NCI-H510A (cell line): ENCODE data around the gene SPATA25.
"Not testable (repeated sequence)": the region's sequence is repeated elsewhere in the genome, so short reads cannot be mapped to it uniquely, and the experiment has no call there.

ENCODE experiments used
- DNase-seq: peaks from one replicate; lab custom pipeline; 2025; lab: John Stamatoyannopoulos, UW

Gene SPATA25

DNA sequence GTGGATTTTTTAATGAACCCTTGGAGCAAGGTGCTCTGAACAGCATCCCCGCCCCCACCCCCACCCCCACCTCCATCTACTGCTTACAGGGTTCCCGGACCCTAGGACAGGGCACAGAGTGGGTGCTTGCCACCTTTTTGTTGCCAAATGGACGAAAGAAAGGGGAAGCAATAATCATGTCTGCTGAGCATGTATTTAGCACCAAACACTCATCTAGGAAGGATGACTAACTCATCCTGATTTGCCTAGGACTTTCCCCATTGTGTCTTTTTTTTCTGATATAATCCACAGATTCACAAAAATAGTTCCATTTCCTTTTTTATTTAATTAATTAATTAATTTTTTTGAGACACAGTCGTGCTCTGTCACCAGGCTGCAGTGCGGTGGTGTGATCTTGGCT is 25.7 kb upstream of the SPATA25 start:
- DNase-seq: no peak

DNA sequence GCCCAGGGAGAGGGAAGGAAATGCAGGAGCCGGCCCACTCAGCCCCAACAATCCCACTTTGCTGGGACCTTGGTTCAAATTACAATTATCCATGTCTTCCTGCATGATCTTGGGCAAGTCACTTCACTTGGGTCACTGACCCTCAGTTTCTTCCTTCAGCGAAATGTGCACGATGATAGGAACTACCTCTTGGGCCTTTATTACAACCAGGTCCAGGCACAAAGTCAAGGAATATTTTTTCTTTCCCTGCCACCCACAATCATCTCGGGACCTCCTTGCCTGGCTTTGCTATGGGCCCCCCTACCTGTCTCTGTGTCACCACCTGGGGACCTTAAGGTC is 24.9 kb upstream of the SPATA25 start:
- no peak for DNase-seq

- no peak for DNase-seq
Observed at GRCh38 chr20:45911486-45912343, 24.3 kb upstream of the SPATA25 start, which contains the start of gene PLTP. Gene PLTP (minus strand): TSS chr20:45912155. CDS start chr20:45911452, 703 bp downstream.

GRCh38 chr20:45910670-45911485 is 23.5 kb upstream of the SPATA25 start:
- no peak for DNase-seq

- DNase-seq: no peak
Observed at GRCh38 chr20:45909817-45910669, 22.6 kb upstream of the SPATA25 start.

GRCh38 chr20:45909336-45909808 is 21.9 kb upstream of the SPATA25 start:
- DNase-seq: no peak

- DNase-seq: no peak
Observed at GRCh38 chr20:45908084-45908483, 20.7 kb upstream of the SPATA25 start.

DNA sequence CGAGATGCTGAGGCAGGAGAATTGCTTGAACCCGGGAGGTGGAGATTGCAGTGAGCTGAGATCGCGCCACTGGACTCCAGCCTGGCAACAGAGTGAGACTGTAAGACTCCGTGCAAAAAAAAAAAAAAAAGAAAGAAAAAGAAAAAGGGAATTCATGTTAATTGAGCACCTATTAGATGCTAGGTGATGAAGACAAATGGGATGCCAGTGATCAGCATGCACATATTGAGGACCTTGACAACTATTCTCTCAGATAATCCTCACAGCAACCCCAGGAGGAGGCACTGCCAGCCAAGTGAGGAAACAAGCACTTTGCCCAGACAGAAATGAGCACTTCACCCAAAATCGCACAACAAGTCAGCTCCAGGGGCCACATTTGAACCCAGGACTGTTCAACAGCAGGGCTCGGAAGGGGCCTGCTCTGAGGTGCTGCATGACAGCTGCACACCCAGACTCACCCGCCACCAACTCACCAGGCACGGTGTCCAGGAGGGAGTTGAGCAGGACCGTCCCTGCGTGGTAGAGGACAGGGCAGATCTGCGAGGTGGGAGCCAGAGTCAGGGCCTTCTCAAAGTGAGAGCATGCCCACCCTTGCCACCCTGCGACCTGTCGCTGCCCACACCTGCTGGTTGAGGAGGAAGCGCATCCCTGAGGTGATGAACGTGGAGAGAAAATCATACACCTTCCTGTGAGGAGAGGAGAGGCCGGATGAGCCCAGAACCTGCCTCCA is 20.0 kb upstream of the SPATA25 start:
- no peak for DNase-seq

- no peak for DNase-seq
Observed at GRCh38 chr20:45905505-45906079, 18.2 kb upstream of the SPATA25 start.

GRCh38 chr20:45904583-45905504 is 17.4 kb upstream of the SPATA25 start:
- DNase-seq: no peak

- DNase-seq: no peak
Observed at GRCh38 chr20:45902199-45902701, 14.8 kb upstream of the SPATA25 start.

- DNase-seq: not testable (repeated sequence)
Observed at GRCh38 chr20:45901332-45901731, 13.9 kb upstream of the SPATA25 start.

DNA sequence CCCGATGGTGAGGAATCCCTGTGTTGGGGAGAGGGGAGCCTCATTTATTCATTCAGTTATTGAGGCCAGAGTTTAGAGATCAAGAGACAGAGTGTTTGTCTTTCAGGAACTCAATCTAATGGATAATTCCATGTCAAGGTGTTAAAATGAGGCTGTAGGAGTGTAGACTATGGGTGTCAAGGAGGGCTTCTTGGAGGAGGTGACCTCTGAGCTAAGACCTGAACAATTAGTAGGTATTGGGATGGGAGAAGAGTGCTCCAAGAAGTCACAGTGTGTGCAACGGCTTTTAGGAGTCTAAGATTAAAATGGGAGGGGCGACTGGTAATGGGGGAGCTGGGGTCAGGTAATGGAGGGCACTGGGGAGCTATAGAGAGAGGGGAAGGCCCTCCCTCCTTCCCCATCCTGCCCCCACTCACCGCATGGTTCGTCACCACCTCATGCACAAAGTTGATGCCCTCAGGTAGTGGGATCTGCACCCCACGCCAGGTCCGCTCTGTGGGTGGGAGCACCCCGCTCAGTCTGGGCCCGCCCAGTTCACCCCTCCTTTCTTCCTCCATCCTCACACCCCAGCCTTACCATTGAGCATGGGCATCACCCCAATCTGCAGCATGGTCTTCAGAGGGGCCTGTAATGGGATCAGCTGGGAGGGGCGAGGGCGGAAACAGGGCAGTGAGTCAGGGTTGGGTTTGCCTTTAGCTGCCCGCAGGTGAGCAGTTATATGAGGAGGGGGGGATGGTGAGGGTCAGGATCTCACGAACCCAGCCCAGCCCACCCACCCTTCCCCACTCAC is 11.8 kb upstream of the SPATA25 start:
- no peak for DNase-seq

- no peak for DNase-seq
Observed at GRCh38 chr20:45898285-45898684, 10.9 kb upstream of the SPATA25 start.

DNA sequence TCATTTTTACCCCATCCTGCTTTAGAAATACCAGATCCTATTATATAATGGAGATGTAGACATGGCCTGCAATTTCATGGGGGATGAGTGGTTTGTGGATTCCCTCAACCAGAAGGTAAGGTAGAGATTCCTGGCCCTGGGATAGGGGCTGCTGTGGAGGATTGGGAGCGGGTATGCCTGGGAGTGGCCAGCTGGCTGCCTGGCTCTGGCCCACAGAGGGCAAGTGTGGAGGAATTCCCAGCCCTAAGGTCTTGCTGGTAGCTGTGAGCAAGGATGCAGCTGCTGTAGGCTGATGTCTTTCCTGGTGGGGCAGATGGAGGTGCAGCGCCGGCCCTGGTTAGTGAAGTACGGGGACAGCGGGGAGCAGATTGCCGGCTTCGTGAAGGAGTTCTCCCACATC is 10.3 kb upstream of the SPATA25 start:
- no peak for DNase-seq

DNA sequence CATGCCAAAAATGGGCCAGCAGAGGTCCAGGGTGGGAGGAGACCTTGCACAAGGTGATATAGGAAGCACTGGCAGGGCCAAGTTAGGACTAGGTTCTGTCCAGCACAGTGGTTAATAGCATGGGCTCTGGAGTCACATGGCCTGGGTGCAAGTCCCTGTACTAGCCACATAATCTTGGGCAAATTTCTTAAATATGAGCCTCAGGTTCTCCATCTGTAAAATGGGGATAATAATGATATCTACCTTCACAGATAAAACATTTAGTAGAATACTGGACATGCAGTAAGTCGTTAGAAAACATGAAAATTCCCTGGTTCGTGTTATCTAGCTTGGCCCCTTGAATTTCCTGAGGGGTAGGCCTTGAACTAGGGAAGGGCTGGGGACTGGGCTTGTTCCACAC is 9.9 kb upstream of the SPATA25 start:
- DNase-seq: no peak

DNA sequence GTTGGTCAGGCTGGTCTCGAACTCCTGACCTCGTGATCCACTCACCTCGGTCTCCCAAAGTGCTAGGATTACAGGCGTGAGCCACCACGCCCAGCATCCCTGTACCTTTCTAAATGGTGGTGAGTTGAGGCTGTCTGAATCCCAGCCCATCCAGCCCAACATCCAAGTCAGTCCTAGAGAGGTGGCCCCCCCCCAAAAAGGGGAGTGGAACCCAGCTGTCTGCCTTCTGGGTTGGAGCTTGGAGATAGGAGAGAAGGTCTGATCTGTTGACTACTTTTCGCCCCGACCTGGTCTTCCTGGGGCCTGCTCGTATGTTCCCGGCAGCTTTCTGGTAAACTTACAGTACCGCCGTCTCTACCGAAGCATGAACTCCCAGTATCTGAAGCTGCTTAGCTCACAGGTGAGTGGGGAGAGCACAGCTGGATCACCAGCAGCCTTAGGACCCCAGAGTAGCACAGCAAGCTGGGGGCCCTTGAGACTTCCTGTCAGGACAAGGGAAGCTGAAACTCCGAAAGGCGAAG is 9.3 kb upstream of the SPATA25 start:
- no peak for DNase-seq

DNA sequence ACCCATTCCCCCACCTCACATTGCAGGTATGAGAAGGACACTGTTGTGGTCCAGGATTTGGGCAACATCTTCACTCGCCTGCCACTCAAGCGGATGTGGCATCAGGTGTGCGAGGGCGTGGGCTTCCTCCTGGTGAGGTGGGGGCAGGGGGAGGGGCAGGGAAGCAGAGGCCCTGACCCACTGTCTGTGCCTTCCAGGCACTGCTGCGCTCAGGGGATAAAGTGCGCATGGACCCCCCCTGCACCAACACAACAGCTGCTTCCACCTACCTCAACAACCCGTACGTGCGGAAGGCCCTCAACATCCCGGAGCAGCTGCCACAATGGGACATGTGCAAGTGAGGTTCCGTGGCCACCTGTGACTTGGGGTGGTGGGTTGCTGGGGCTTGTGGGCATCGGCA is 7.4 kb upstream of the SPATA25 start:
- DNase-seq: no peak

GRCh38 chr20:45893831-45894230 is 6.4 kb upstream of the SPATA25 start:
- DNase-seq: no peak
